Stomach (tissue), 9 donors: ENCODE data around the gene NEUROG1. TPM values are rescaled to one million over a fixed set of nuclear protein-coding genes. Genes with fewer than 3 reads are reported as not detected.
A peak's percentile ranks its signal among the peaks of the same experiment; 100 is the strongest.

Experiments
- DNase-seq, 2 donors: peaks; one replicate each; pipeline versions ENCODE4 v3.0.0 to v3.0.0-alpha.2; 2013 to 2019
- H3K27ac ChIP-seq, 5 donors: fragments of 200-600 bp in 4 of 5; sonication (generic) in 4 of 5; one replicate each; pipeline ENCODE4 v1.5.1; 2013 to 2019; ENCODE audit warnings: mild to moderate bottlenecking in 1 of 5, moderate library complexity in 1 of 5
- H3K27me3 ChIP-seq, 3 donors: fragments of 200-600 bp; sonication (generic); one replicate each; pipeline ENCODE4 v1.5.1; 2017 to 2019; ENCODE audit warnings: mixed run types in 1 of 3
- H3K36me3 ChIP-seq, 4 donors: fragments of 200-600 bp; sonication (generic); 1 replicate in 3 of 4; 2 replicates in 1 of 4; pipeline ENCODE4 v1.5.1; 2016 to 2019
- H3K4me1 ChIP-seq, 4 donors: fragments of 200-600 bp; sonication (generic); one replicate each; pipeline ENCODE4 v1.5.1; 2016 to 2019
- H3K4me3 ChIP-seq, 4 donors: fragments of 200-600 bp; sonication (generic) in 3 of 4; one replicate each; pipeline ENCODE4 v1.5.1; 2016 to 2019; ENCODE audit warnings: mild to moderate bottlenecking in 1 of 4
- H3K9me3 ChIP-seq, 4 donors: fragments of 200-600 bp; sonication (generic); one replicate each; pipeline ENCODE4 v1.5.1; 2016 to 2019
- CTCF ChIP-seq, 7 experiments: fragments of 450-650 bp in 4 of 7; fragments of 200-600 bp in 3 of 7; sonication (generic) in 3 of 7; IDR thresholded peaks; one replicate each; pipeline ENCODE4 v1.5.1; 2016 to 2019; ENCODE audit warnings: antibody characterized with exemption in 7 of 7, control low read depth in 2 of 7, mild to moderate bottlenecking in 1 of 7
- EP300 ChIP-seq: sonication (generic); formaldehyde crosslinking; IDR thresholded peaks from one replicate; pipeline ENCODE4 v1.6.1; 2017; ENCODE audit warnings: antibody characterized with exemption
- POLR2A ChIP-seq, 4 donors: fragments of 450-650 bp; IDR thresholded peaks; one replicate each; pipeline ENCODE4 v1.6.1; 2016; ENCODE audit warnings: antibody characterized with exemption in 4 of 4, control low read depth in 2 of 4, mild to moderate bottlenecking in 1 of 4, moderate library complexity in 1 of 4
- POLR2AphosphoS5 ChIP-seq, 3 donors: sonication (generic); formaldehyde crosslinking; IDR thresholded peaks; one replicate each; pipeline ENCODE4 v1.6.1; 2016; ENCODE audit warnings: antibody characterized with exemption in 3 of 3
- WGBS, 5 donors: extraction: QIAGEN DNeasy Blood & Tissue Kit in 3 of 5; methylation state at CpG; one replicate each; pipeline versions ENCODE4 v1.1.5 to v1.1.7; 2013 to 2018; 5-methylcytosine and 5-hydroxymethylcytosine counted together
- intact Hi-C: fragments of 100-400 bp; cut with DNase I; formaldehyde crosslinking; loops from one replicate; pipeline ENCODE4 v1.15.1; 2023; ENCODE audit warnings: low total_unique reads
- polyA plus RNA-seq, 3 donors: library from polyadenylated mRNA; stranded (reverse); fragments of 200-250 nt; gene quantifications; one replicate each; pipeline ENCODE4 v1.2.3, GENCODE V29; 2013
- total RNA-seq, 5 donors: library from RNA; depleted of rRNA; stranded (reverse); fragments of >200 nt; gene quantifications; one replicate each; pipeline versions ENCODE4 v1.1.0 to v1.2.3, GENCODE V29; 2014 to 2016
- donor health status: healthy with polysubstance abuse.
- donor health status: Bipolar disorder and iron deficiency.
- donor health status: healthy.

The NEUROG1 gene
- total and polyA plus RNA-seq, 8 donors = not detected

- Histone ChIP-seq H3K4me1 (peaks cover 16 to 21% (median 17%) of the 10 kb centered on the region in 4 donors), H3K9me3 (no peaks in the 10 kb centered on the region), H3K27ac (peak overlapping the region in 1 of 5 donors; percentile 34), H3K27me3 (peaks cover 4 to 99% (median 63%) of the 10 kb centered on the region in 3 donors), H3K4me3 (peak overlapping the region; percentile 46 to 62 (median 52)), H3K36me3 (no peaks in the 10 kb centered on the region)
- TF ChIP-seq EP300 (no peak), POLR2AphosphoS5 (IDR thresholded peaks at IDR 0.05) (no peak), POLR2A (IDR thresholded peaks at IDR 0.05) (no peak), CTCF (IDR thresholded peaks at IDR 0.05) (no peak)
- DNase-seq = peak in 1 of 2 donors; percentile 61
- WGBS, 5 donors = 1 to 5% (median 2%) methylated on average over 51 to 77 of the region's 77 CpGs
- intact Hi-C loops = no loop called here
These were observed 7.9 kb upstream of the NEUROG1 start for GRCh38 chr5:135543485-135544304.

- no peak overlapping the region for H3K27ac ChIP-seq
- no peaks in the 10 kb centered on the region for H3K36me3 ChIP-seq
- H3K9me3 ChIP-seq = no peaks in the 10 kb centered on the region
- 21 to 40% (median 25%) methylated on average over 5 of the region's 5 CpGs for WGBS, 5 donors
- no peak for TF ChIP-seq POLR2A (IDR thresholded peaks at IDR 0.05)
- TF ChIP-seq EP300 = no peak
- no peak for TF ChIP-seq POLR2AphosphoS5 (IDR thresholded peaks at IDR 0.05)
- no peak for TF ChIP-seq CTCF (IDR thresholded peaks at IDR 0.05)
- intact Hi-C loops = no loop called here
- DNase-seq = no peak
- H3K4me1 ChIP-seq = peaks cover 16 to 21% (median 17%) of the 10 kb centered on the region in 4 donors
- H3K27me3 ChIP-seq = peaks cover 4 to 99% (median 63%) of the 10 kb centered on the region in 3 donors
- peak overlapping the region; percentile 46 to 62 (median 52) for H3K4me3 ChIP-seq
These were observed 7.3 kb upstream of the NEUROG1 start for GRCh38 chr5:135543001-135543484.

GRCh38 chr5:135541807-135542502 lies 6.2 kb upstream of the NEUROG1 start:
- H3K27ac ChIP-seq = no peak overlapping the region
- DNase-seq = no peak

More at GRCh38 chr5:135541807-135542502, 6.2 kb upstream of the NEUROG1 start:
- no peak overlapping the region for H3K4me3 ChIP-seq
- 42 to 66% (median 44%) methylated on average over 8 to 11 of the region's 11 CpGs for WGBS, 5 donors
- no peaks in the 10 kb centered on the region for H3K36me3 ChIP-seq
- intact Hi-C loops = no loop called here
- H3K27me3 ChIP-seq = peaks cover 4 to 99% (median 68%) of the 10 kb centered on the region in 3 donors
- TF ChIP-seq POLR2A (IDR thresholded peaks at IDR 0.05) = no peak
- TF ChIP-seq EP300 = no peak
- no peak for TF ChIP-seq CTCF (IDR thresholded peaks at IDR 0.05)
- TF ChIP-seq POLR2AphosphoS5 (IDR thresholded peaks at IDR 0.05) = no peak
- peaks cover 16 to 21% (median 17%) of the 10 kb centered on the region in 4 donors for H3K4me1 ChIP-seq
- H3K9me3 ChIP-seq = peaks cover 0 to 7% (median 2%) of the 10 kb centered on the region in 4 donors
